Measurements from ENCODE around the gene IL20.

DNA sequence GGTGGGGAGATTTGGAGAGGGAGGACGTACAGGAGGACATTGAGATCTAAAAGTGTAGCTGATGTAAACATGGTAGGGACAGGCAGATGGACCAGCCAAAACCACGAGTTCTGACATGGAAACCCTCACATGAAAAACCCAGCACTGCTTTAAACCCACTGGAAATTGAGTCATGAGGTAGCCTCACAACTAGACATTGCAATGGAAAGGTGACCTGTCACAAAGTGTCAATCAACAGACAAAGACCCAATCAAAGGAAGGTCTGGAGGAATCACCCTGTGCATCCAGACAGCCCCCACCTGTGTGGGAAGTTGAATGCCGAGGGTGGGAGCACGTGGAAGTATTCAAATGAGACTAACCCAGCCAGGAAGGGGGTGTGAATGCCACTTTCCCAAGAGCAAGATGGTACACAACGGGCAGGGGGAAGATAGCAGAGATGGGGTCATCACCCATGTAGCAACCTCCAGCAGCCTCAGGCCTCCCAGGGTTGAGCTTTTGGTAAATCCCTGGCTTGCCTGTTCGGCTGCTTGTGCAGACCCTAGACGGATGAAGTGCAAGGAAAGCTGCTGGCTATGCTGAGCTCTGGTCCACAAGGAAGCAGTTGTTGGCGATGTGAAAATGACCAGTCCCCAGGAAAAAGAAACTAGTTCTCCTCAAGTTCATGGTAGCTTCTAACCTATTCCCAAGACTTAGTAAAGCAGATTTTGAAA is 50.7 kb downstream of the IL20 start:
- TF ChIP-seq POLR2A (IDR thresholded peaks at IDR 0.05; ENCODE audit: low read depth, low read length) (no peak), POLR2AphosphoS5 (IDR thresholded peaks at IDR 0.05; ENCODE audit: low read depth, low read length) (no peak), PAX5 (IDR thresholded peaks at IDR 0.05; ENCODE audit: insufficient read depth, low read length, severe bottlenecking) (no peak), TAF1 (IDR thresholded peaks at IDR 0.05; ENCODE audit: low read depth, low read length) (no peak), POU2F2 (IDR thresholded peaks at IDR 0.05; ENCODE audit: low read depth, low read length) (no peak)

Data from GM12891 (cell line).